HG03439 (cell line): ENCODE results near the gene TNS1.

ENCODE experiments used
- ATAC-seq: cut with Tn5 transposase; IDR thresholded peaks from one replicate; pipeline ENCODE4 v1.9.1; 2021; ENCODE audit warnings: mild to moderate bottlenecking, moderate library complexity; ENCODE audit not compliant: unreplicated experiment

TNS1 gene

DNA sequence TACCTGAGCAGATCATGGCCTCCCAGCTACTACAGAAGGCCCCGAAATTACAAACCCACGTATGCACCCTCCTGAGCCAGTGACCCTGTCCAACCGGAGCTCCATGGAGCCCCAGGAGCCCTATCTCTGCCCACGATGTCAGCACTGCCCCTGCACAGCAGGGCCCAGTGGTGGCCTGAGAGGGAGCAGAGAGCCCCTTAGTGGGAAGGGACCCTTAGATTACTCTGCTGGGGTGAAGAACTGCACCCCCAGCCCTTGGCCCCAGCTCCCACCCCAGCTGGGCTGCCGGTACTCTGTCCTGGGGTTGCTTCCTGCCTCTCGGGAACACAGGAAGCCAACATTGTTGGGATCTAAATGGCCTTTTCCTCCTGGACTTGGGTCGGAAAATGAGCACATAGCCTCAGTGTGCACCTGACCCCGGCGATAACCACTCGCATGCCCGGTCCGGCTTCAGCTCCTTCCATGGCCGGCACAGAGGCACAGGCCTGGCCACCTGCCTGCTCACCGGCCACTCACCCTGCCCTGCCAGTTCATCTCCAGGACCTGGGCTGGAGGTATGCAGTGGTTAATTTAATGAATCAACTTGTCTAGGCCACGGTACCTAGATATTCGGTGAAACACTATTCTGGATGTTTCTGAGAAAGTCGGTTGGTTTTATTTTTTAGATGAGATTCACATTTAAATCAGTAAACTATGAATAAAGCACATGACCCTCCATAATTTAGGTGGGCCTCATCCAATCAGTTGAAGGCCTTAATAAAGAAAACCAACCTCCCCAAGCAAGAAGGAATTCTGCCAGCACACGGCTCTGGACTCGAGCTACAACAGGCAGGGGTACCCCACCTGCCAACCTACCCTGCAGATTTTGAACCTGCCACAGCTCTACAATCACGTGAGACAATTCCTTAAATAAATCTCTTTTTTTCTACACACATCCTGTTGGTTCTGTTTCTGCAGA, 19.2 kb downstream of the TNS1 start:
- ATAC-seq = no peak

DNA sequence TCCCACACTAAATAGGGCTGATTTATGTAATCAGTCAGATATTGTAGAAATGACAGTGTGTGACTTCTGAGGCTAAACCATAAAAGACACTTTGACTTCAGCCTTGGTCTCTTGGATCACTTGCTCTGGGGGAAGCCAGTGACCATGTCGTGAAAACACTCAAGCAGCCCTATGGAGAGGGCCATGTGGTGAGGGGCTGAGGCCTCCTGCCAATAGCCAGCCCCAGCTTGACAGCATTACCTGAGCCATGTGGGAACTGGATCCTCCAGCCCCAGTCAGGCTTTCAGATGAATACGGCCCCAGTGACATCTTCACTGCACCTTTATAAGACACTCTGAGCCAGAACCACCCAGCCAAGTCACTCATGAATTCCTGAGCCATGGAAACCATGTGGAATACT, 20.8 kb downstream of the TNS1 start:
- ATAC-seq = no peak

DNA sequence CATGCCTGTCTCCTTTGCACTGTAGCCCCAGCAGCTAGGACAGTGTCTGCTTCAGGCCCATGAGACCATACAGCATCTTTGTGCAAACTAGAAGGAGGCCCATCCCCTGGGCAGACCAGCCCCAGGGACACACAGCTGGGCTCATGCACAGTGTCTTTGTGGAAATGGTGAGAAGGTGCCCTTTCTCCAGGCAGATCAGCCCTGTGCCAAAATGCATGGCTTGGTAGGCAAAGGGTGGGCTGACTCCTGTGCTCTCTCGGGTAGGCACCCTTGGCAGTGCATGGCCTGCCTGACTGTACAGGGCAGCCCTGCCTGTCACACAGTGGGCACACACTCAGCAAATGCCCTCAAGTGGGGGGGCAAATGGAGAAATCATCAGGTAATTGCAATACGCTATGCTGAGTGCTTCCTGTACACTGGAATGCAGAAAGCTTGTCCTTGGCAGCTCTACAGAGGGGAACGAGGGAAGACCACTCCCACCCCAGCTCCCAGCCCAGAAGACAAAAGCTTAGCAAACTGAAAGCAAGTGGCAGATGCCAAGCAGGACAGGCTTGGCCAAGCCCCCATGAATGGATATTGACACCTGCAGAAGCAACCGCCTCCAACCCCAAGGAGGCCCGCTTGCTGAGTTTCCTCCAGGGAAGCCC, 21.6 kb downstream of the TNS1 start:
- no peak for ATAC-seq

DNA sequence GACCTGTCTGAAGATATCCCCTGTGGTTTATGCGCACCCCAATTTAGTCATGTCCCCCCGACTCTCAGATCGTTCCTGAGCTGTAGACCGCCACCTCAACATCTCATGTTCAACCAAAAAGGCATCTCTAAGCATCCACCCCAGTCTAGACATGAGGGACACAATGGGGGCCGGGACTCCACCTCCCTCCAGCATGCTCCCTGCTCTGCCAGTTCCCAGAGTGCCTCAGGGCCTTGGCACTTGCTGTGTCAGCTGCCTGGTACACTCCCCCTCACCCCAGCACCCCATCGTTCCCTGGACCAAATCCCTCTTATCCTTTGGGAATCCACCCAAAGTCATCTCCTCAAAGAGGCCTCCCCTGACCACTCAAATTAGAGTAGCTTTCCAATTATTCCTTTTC, 22.2 kb downstream of the TNS1 start:
- no peak for ATAC-seq

DNA sequence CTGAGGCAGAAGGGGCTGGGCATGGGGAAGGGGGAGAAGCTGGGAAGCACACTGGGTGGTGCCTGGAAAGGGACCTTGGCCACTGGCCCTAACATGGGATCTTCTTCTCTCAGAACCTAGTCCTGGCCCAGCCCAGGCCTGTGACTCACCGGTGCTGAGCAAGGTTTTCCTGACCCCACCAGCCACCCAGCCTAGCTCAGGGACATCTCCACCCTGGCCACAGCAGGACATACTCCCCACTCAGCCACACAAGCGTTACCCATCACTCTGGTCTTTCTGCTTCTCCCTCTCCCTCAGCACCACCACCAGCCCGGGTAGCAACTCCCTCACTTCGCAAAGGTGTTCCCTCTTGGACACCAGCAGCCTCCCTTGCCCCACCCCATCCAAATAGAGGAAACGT, 22.8 kb downstream of the TNS1 start:
- no peak for ATAC-seq

DNA sequence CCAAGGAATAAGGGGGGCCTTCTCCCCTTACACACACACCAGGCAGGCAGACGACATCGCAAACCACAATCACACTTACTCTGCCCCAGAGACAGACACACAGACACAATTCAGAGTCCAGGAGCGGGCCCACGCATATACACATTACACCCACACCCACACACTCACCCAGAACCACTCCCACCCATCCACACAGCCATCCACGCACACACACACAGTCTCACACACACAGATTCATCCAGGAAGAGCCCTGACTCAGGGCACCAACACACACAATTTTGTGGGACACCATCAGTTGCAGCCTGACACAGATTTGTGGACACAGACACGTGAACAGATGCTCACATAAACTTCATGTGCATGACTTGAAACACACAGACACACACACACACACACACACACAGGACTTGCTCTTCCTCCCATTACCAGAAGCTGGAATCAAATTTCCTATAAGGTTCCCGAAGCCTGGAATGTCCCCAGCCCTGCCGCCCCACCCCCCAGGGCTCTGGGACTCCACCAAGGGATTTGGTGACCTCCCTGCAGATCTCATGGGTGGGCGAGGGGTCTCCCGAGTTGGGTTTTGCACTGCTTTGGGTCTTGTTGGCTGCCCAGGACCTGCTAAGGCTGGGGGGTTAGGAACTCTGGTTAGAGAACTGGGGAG, 23.5 kb downstream of the TNS1 start:
- ATAC-seq = no peak

DNA sequence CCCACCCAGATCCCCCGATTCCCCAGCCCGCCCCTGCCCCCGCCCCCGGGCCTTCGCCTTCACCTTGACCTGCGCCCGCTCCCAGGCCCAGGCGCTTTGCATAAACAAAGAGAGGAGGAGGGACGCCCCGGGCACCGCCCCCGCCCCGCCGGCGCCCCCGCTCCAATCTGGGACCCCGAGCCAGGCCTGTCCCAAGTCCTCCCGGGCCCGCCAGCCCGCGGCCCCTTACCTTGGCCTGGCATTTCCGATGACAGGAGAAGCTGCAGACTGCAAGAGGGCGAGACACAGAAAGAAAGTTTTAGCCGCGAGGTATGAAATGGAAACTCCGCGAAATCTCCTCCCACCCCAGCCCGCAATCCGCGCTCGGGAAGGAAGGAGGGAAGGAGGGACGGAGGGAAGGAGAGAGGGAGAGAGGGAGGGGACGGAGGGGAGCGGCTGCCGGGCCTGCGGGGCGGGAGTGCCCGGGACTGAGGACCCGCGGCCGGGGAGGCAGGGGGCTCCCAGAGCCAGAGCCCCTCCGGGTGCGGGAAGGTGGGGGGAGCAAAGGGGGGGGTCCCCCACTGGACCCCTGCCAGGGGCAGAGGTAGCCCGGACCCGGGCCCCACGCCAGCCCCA, 24.2 kb downstream of the TNS1 start:
- ATAC-seq = no peak

DNA sequence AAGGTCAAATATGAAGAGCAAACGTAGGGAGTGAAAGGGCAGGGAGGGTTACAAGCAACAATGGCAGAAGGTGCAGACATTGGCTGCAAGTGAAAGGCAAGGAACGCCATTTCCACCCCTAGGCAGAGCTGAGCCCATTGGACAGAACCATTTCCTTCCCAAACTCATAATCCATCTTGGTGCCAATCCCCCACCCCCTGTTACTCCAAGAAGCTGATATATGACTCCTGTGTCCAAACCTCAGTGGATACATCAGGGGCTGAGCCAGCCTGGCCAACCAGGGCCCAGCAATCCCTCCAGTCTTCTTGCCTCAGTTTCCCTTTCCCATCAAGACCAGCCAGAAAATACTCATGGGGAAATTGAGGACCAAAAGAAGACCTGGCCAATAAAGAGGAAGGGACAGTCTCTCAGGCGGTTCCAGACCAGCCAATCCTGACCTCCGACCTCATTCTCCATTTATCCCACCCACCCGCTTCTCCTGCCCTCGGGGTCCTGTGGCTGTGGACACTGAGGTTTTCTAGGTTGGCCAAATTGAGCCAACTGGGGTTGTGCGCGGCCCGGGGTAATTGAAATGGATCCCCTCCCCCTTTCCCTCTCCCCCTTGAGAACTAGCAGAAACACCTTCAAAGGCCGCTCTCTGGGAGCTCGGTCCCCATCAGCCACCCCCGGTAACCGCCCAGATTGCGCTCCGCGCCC, 24.8 kb downstream of the TNS1 start:
- no peak for ATAC-seq

DNA sequence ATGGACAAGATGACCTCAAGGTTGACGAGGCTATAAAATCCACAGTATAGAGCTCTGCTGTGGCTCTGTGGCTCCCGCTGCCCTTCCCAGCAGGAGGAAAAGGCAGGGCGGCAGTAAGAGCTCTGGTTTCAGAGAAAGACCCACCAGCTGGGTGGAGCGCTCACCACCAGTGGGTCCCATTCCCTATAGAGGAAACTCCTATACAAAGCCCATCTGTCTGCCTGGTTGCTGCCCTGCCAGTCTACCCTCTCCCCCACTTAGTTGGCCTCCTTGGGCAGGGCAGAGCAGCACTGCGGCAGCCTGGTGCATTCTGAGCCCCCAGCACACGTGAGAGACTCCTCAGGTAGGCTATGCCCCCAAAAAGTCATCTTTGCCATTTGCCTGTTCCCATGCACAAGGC, 26.5 kb downstream of the TNS1 start:
- no peak for ATAC-seq

DNA sequence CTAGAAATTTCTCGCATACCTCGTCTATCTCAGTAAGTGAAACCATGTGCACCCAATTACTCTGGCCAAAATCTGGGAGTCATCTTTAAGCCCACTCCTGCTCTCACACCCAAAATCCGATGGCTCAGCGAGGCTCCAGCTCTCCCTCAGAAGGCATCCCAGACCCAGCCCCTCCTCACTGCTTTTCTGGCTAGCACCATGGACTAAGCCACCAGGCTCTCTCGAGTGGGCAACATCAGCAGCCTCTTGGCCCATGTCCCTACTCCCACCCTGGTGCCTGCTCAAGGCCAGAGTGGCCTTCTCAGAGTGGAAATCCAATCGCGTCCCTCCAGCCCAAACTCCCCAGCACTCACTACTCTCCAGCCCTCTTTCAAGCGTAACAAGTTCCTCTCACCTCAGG, 27.2 kb downstream of the TNS1 start:
- ATAC-seq = no peak

DNA sequence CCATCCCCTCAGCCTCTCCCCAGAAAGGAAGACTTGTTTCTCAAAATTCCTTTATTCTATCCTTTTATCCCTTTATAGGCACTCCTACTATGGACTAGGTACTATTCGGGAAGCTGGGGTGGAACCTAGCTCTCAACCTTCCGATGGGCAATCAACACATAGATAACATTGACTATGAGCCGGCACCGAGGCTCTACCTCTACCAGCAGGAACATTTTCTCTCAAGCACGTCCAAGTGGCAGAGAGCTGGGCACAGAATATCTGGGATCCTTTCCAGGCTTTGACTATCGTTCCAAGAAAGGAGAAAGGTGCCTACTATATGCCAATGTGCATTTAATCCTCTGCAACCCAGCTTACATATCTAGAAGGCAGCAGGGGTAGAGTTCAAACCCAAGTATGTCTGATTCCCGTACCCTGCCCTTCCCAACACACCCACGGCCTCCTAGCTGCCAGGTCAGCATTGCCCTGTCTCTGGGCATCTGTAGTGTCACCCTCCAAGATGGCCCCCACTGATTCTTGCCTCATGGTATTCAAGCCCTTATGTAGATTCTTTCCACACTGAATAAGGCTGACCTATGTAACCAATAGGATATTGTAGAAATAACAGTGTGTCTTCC, 28.3 kb downstream of the TNS1 start:
- ATAC-seq = no peak

DNA sequence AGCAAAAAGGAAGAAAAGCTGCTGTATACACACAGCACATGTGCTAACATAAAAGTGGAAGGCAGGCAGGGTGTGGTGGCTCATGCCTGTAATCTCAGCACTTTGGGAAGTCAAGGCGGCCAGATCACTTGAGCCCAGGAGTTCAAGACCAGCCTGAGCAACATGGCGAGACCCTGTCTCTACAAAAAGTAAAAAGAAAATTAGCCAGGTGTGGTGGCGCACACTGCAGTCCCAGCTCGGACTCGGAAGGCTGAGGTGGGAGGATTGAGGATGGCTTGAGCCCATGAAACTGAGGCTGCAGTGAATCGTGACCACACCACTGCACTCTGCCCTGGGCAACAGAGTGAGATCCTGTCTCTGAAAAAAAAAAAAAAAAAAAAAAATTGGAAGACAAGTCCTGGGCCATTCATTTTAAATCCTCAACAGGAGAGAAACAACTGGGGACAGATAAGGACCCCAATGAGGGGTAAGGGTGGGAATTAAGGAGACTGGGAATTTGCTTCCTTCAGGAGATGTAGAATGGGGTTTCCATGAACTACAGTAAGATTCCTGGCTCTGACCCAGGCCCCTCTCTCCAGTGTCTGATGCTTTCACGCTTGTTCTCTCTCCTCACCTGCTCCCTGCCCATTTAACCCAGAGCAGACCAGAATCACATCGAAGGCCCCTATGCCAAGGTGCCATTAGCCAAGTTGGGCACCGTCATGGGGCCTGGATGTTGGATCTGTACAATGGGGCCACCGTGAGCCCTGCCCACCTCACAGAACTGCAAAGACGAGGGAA, 29.6 kb downstream of the TNS1 start:
- ATAC-seq = no peak

DNA sequence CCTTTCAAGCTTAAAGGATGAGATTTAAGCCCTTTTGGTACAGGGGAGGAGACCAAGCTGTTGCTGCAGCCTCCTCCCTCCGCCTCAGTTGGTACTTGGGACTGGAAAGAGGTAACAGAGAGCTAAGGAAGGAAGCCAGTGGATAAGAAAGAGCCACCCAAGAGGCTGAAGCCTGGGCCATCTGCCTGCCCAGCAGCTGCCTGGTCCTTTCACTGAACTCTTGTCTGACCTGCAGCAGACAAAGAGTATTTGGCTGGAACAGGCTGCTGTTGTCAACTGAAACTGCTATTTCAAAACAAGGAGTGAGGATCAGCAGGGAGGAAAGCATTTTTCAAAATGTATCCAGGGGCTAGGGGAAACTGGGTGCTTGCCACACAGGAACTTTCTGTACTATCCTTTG, 30.3 kb downstream of the TNS1 start:
- ATAC-seq = no peak

DNA sequence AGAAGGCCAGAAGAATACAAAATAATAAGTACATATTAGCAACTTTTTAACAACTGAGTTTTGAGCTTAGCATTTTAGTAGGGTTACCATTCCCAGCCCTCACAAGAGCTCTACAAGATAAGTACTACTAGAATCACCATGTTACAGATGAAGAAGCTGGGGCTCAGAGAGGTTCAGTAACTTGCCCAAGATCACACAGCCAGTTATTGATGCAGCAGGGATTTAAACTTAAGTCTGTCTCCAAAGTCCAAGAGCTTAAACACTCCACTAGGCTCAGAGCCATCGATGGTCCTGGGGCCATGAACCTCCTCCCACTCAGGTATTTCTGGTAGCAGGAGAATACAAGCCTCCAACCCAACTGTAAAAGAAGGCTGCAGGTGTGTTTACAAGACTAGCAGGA, 30.8 kb downstream of the TNS1 start:
- ATAC-seq = no peak

DNA sequence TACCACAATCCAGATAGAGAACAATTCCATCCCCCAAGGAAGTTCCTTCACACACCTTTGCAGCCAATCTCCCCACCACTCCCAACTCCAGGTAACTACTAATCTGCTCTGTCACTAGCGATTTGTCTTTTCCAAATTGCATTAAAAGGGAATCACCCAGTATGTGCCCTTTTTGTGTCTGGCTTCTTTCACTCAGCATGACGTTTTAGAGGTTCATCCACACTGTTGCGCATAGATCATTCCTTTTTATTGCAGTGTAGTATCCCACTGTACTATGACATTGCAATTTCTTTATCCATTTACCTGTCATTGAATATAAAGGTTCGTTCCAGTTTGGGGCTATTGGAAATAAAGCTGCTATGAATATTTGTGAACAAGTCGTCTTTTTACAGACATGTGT, 31.6 kb downstream of the TNS1 start:
- ATAC-seq = no peak

DNA sequence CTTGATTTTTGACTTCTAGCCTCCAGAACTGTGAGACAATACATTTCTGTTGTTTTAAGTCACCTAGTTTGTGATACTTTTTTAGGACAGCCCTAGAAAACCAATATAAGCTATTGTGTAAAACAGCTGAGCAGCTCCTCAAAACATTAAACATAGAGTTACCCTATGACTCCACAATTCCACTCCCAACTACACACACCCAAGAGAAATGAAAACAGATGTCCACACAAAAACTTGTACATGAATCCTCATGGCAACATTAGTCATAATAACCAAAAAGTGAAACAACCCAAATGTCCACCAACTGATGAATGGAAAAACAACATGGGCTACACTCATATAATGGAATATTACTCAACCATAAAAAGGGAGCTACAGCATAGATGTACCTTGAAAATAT, 32.6 kb downstream of the TNS1 start:
- no peak for ATAC-seq

DNA sequence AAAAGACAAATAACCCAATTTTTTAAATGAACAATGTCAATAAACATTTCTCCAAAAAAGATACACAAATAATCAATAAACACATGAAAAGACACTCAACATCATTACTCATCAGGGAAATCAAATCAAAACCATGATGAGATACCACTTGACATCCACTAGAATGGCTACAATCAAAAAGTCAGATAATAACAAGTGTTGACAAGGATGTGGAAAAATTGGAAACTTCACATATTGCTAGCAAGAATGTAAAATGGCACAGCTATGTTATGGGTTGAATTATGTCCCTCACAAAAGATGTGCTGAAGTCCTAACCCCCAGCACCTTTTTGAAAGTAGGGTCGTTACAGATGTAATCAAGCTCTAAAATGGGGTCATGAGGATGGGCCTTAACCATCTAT, 33.2 kb downstream of the TNS1 start:
- no peak for ATAC-seq

DNA sequence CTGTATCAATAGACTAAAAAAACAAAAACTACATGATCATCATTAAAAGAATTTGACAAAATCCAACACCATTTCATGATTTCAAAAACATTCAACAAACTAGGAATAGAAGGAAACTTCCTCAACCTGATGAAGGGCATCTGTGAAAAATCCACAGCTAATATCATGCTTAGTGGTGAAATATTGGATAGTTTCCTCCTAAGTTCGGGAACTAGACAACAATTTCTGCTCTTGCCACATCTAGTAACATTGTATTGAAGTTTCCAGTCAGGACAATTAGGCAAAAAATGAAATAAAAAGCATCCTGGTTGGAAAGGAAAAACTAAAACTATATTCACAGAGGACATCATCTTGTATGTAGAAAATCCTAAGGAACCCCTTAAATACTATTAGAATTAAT, 34.8 kb downstream of the TNS1 start:
- no peak for ATAC-seq

DNA sequence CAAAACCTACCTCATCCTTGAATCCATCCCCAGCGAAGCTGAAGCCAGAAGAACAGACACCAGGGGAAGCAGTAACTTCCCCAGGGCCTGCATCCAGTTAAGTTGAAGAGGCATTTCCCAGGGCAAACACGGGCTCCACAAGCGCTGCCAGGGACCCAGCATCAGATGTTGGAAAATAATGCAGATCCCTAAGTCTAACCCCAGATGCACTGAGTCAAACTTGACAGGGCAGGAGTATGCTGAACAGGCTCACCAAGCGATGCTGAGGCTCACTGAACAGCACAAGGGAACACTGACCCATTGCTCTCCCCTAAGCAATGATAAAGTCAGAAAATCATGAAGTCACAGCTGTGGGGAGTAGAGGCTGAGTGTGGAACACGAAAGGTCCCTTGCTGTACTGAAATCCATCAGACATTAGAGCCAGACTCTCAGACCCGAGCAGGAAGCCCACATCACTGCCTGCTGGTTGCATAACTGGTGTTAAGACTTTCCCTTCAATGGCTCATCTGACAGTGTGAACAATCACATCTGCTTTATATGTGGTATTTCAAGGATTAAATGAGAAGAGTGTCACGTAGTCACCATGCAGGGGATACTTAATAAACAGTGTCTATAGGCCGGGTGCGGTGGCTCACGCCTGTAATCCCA, 36.2 kb downstream of the TNS1 start:
- no peak for ATAC-seq
